Measurements from ENCODE around the gene EMID1. TPM values are rescaled to one million over a fixed set of nuclear protein-coding genes. Genes with fewer than 3 reads are reported as not detected.
"Not testable (repeated sequence)": the region's sequence is repeated elsewhere in the genome, so short reads cannot be mapped to it uniquely, and the experiment has no call there.

EMID1 gene
- total RNA-seq, 1 donor from 2014 or later = 6.7 TPM

DNA sequence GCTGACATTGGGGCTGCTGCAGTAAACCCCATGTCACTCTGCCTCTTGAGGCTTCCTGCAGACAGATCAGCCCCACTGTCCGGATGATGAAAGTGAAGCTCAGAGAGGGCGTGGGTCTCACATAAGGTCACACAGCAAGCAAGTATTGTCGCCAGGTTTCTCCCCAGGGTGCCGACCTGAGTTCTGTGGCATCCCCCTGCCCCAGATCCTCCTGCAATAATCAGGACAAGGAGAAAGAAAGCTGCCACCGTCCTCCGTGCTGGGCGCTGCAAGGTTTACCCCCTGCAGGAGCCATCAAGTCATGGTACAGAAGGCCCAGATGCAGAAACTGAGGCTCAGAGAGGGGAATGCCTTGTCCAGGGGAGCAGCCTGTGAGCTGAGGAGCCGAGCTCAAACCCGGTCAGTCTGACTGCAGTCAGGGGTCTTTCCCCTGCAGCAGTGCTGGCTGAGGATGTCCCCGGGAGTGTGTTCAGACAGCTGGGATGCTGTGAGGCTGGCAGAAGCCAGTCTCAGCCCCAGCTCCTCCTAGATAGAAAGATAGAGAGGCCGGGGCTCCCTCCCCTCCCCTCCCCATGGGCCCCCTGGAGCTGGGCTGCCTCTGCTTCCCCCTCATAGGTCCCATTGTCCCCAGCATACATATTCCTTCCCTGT lies 13.2 kb downstream of the EMID1 start:
- no peak for DNase-seq (ENCODE audit: low spot score)

DNA sequence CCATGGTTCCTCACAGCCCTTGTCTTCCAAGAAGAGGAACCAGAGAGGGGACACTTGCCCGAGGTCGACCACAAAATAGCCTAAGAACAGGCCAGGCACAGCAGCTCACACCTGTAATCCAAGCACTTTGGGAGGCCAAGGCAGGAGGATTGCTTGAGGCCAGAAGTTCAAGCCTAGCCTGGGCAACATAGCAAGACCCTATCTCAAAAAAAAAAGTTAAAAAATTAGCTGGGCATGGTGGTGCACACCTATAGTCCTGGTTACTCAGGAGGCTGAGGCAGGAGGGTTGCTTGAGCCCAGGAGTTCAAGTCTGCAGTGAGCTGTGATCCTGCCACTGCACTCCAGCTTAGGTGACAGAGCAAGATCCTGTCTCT lies 13.7 kb downstream of the EMID1 start:
- H3K9me3 Mint-ChIP-seq; H2AFZ ChIP-seq (replicated peaks); H3F3A ChIP-seq (ENCODE audit: low read depth); H3K27me3 Mint-ChIP-seq (ENCODE audit: insufficient read depth, low read depth); H3K9me3 ChIP-seq (ENCODE audit: low read depth); H3K9ac ChIP-seq; H3K36me3 Mint-ChIP-seq; H3K36me3 ChIP-seq; H3K27ac Mint-ChIP-seq; H3K4me3 ChIP-seq; H3K27me3 ChIP-seq; H3K79me2 ChIP-seq (ENCODE audit: low read depth); H3K27ac ChIP-seq; DNase-seq (ENCODE audit: low spot score); H4K20me1 ChIP-seq (ENCODE audit: low read depth); H3K4me3 Mint-ChIP-seq; H3K4me2 ChIP-seq: not testable (repeated sequence)
- peaks cover 15% of the 10 kb centered on the region for H3K4me1 ChIP-seq
- peaks cover 21% of the 10 kb centered on the region for H3K4me1 Mint-ChIP-seq

More for the DNA sequence above, 13.2 kb downstream of the EMID1 start:
- H3K4me2 ChIP-seq = no peak overlapping the region
- no peak overlapping the region for H3K4me3 Mint-ChIP-seq
- no peak overlapping the region for H3K4me3 ChIP-seq
- H3K4me1 Mint-ChIP-seq = peaks cover 26% of the 10 kb centered on the region
- TF ChIP-seq, protein P1, sequence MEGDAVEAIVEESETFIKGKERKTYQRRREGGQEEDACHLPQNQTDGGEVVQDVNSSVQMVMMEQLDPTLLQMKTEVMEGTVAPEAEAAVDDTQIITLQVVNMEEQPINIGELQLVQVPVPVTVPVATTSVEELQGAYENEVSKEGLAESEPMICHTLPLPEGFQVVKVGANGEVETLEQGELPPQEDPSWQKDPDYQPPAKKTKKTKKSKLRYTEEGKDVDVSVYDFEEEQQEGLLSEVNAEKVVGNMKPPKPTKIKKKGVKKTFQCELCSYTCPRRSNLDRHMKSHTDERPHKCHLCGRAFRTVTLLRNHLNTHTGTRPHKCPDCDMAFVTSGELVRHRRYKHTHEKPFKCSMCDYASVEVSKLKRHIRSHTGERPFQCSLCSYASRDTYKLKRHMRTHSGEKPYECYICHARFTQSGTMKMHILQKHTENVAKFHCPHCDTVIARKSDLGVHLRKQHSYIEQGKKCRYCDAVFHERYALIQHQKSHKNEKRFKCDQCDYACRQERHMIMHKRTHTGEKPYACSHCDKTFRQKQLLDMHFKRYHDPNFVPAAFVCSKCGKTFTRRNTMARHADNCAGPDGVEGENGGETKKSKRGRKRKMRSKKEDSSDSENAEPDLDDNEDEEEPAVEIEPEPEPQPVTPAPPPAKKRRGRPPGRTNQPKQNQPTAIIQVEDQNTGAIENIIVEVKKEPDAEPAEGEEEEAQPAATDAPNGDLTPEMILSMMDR (IDR thresholded peaks at IDR 0.05) = no peak
- TF ChIP-seq EZH2phosphoT487 (IDR thresholded peaks at IDR 0.05) (no peak), EZH2 (IDR thresholded peaks at IDR 0.05) (no peak)
- peaks cover 4% of the 10 kb centered on the region for H3K36me3 Mint-ChIP-seq
- no peak overlapping the region for H3K27ac Mint-ChIP-seq
- H3K4me1 ChIP-seq = peaks cover 15% of the 10 kb centered on the region
- H3K9me3 Mint-ChIP-seq = no peaks in the 10 kb centered on the region
- H3K27ac ChIP-seq = no peak overlapping the region
- H3K9me3 ChIP-seq (ENCODE audit: low read depth) = no peaks in the 10 kb centered on the region
- H3K36me3 ChIP-seq = no peaks in the 10 kb centered on the region
- H2AFZ ChIP-seq (replicated peaks) = no peak overlapping the region
- H3K9ac ChIP-seq = no peak overlapping the region
- no peaks in the 10 kb centered on the region for H4K20me1 ChIP-seq (ENCODE audit: low read depth)
- no peaks in the 10 kb centered on the region for H3F3A ChIP-seq (ENCODE audit: low read depth)
- H3K27me3 Mint-ChIP-seq (ENCODE audit: insufficient read depth, low read depth) = peaks cover 2% of the 10 kb centered on the region
- H3K27me3 ChIP-seq = no peaks in the 10 kb centered on the region
- no peaks in the 10 kb centered on the region for H3K79me2 ChIP-seq (ENCODE audit: low read depth)

DNA sequence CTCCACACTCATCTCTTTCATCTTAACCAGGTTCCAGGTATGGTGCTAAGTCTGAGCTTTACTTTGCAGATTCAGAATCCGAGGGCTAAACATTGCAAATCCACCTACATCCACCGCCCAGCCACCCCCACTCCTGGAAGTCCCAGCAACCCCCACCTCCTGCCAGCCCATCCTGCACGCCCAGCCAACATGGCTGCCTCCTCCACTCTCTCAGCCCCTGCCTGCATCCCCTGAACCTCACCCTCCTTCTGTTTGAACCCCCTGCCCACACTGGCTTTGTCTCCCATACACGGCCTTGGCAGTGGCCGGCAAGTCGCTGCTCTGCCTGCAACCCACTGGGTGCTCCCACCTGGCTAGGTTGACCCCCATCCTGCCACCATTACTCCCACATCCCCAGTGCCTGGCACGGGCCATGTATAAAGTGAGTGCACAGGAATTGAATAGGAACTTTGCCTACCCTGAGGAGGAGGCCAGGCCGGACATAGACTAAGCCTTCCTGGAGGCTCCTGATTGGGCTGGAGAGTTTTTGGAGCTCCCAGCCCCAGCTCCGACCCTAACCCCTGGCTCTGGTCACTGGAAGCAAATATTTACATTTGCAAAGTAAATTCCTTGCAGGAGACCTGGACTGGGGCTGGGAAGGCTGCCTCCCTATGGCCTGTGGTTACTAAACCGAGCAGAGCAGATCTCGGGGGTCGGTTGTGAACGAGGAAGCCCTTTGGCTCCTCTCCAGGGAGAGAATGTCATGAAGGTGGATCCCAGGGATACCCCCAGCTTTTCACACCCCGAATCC lies 14.4 kb downstream of the EMID1 start:
- H3K4me2 ChIP-seq = no peak overlapping the region
- no peaks in the 10 kb centered on the region for H4K20me1 ChIP-seq (ENCODE audit: low read depth)
- Mint-ChIP-seq H3K27ac (peak overlapping the region; percentile 86), H3K4me3 (no peak overlapping the region), H3K9me3 (no peaks in the 10 kb centered on the region), H3K36me3 (peaks cover 4% of the 10 kb centered on the region), H3K27me3 (ENCODE audit: insufficient read depth, low read depth) (peaks cover 4% of the 10 kb centered on the region), H3K4me1 (peaks cover 22% of the 10 kb centered on the region)
- H3K4me3 ChIP-seq = no peak overlapping the region
- H3K9me3 ChIP-seq (ENCODE audit: low read depth) = no peaks in the 10 kb centered on the region
- no peaks in the 10 kb centered on the region for H3K27me3 ChIP-seq
- no peaks in the 10 kb centered on the region for H3K79me2 ChIP-seq (ENCODE audit: low read depth)
- H3F3A ChIP-seq (ENCODE audit: low read depth) = no peaks in the 10 kb centered on the region
- H3K9ac ChIP-seq = no peak overlapping the region
- no peak overlapping the region for H3K27ac ChIP-seq
- peaks cover 11% of the 10 kb centered on the region for H3K4me1 ChIP-seq
- DNase-seq (ENCODE audit: low spot score) = no peak
- no peaks in the 10 kb centered on the region for H3K36me3 ChIP-seq
- TF ChIP-seq, protein P1 (IDR thresholded peaks at IDR 0.05) = no peak
- no peak for TF ChIP-seq EZH2phosphoT487 (IDR thresholded peaks at IDR 0.05)
- no peak for TF ChIP-seq EZH2 (IDR thresholded peaks at IDR 0.05)
- no peak overlapping the region for H2AFZ ChIP-seq (replicated peaks)

Data from neural progenitor cell (in vitro differentiated cells).